SH-SY5Y (cell line): ENCODE measurements around the gene NARS2.

Experiments
- GATA2 ChIP-seq: IDR thresholded peaks from 2 replicates; pipeline ENCODE4 v1.6.1; 2011; ENCODE audit warnings: mild to moderate bottlenecking, low read depth, low read length
- GATA3 ChIP-seq: IDR thresholded peaks from 2 replicates; pipeline ENCODE4 v1.6.1; 2011; ENCODE audit warnings: low read depth, mild to moderate bottlenecking, low read length, moderate library complexity

DNA sequence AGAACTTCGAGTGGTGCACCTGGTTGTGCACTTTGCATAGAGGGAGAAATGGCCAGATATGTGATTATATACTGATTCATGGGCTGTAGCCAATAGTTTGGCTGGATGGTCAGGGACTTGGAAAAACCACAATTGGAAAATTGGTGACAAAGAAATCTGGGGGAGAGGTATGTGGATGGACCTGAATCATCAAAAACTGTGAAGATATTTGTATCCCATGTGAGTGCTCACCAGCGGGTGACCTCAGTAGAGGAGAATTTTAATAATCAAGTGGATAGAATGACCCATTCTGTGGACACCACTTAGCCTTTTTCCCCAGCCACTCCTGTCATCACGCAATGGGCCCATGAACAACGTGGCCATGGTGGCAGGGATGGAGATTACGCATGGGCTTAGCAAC lies 48.0 kb upstream of the NARS2 start:
- TF ChIP-seq GATA2 (no peak), GATA3 (no peak)
